Measurements from ENCODE around the gene PRR15L.

Gene PRR15L

GRCh38 chr17:47962901-47963300, 5.2 kb upstream of the PRR15L start:
- DNase-seq (ENCODE audit: low read depth in 2 of 3, low spot score in 1 of 3), result no peak

DNA sequence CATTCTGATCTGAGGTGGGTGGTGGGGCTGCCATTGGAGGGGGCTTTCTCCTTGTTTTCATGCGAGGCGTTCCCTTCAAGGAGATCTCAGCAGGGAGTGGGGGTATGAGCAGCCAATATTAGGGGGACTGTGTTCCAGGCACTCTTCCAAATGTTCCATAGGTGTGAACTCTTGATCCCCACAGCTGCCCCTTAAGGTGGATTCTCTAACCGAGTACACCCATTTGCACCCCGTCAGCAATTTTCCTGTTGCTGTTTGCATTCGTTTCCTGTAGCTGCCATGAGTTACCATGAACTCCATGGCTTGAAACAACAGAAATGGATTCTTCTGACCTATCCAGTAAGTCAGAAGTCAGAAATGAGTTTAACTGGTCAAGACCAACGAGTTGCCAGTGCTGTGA, 3.7 kb upstream of the PRR15L start:
- no peak for DNase-seq (ENCODE audit: low read depth in 2 of 3, low spot score in 1 of 3)

- DNase-seq (ENCODE audit: low read depth in 2 of 3, low spot score in 1 of 3), result no peak
Observed at GRCh38 chr17:47959825-47960655, 2.4 kb upstream of the PRR15L start.

DNA sequence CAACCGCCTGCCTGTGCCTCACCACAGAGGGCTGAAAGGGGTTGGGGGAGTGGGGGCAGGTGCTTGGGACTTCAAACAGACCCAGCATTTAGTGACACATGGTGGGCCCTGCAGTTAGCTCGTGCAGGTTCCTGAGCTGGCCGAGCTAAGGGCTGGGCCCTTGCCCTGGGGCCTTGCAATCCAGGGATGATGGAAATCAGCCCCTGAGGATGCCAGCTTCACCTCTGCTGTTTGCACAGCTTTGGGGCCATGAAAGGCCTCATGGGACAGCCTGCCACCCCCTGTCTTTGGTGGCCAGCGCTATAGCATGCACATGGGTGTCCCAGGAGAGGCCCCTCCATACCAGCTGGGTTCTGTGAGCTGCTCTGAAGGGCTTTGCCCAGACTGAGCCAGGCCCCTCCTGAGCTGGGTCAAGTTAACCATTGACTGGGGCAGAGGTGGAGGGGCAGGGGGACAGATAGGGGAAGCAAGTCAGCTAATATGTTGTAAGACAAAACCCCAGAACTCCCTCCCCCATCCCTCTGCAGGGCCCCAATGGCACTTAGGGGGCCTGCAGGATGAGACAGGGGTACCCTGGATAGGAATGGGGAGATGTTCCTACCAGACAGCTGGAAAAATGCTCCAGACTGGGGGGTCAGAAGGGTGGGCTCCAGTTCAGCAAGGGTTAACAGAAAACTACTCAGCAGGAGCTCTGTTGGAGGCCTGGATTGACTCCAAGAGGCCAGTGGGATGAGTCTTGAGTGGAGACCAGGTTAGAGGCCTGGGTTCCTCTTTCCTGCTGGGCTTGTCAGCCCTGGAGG, 692 bp downstream of the PRR15L start:
- no peak for DNase-seq (ENCODE audit: low read depth in 2 of 3, low spot score in 1 of 3)

GRCh38 chr17:47955497-47956461, 1.9 kb downstream of the PRR15L start:
- DNase-seq (ENCODE audit: low read depth in 2 of 3, low spot score in 1 of 3), result no peak

- no peak for DNase-seq (ENCODE audit: low read depth in 2 of 3, low spot score in 1 of 3)
Observed at GRCh38 chr17:47953909-47954308, 3.8 kb downstream of the PRR15L start.

GRCh38 chr17:47952171-47953021, 5.3 kb downstream of the PRR15L start:
- no peak for DNase-seq (ENCODE audit: low read depth in 2 of 3, low spot score in 1 of 3)

DNA sequence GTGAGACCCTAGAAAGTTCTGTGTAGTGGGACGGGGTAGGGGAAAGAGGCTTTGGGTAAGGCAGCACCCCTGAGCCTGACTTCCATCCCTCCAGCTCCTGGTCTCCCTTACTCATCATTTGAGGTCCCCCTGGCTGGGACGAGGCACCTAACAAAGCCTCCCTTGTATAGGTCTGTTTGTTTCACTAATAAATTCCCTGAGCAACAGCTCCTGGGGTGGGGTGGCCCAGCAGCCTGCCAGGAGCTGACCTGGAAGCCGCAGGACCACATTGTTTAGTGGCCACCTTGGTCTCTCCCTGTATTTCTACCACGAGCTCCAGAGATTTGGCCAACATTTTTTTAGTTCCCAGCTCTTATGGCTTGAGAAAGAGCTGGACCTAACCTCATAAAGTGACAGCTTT, 7.2 kb downstream of the PRR15L start:
- no peak for DNase-seq (ENCODE audit: low read depth in 2 of 3, low spot score in 1 of 3)

DNA sequence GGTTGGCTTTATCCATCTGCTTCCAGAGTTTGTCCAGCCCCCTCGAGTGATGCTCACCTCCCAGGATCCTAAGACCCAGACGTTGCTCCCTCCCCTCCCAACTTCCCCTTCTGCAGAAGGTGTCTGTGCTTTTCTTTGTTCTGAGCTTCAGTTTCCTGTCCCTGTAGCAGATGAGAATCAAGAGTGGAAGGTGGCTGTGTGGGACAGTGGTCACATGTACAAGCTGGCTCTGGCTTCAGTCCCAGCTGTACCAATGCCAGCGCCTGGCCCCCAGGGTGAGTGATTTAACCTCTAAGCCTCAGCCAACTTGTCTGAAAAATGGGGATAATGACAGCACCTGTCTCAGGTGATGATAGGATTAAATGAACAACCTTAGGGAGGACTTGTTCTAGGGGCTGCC, 7.7 kb downstream of the PRR15L start:
- DNase-seq (ENCODE audit: low read depth in 2 of 3, low spot score in 1 of 3), result no peak

- peak; percentile 60 to 81 (median 80) for DNase-seq (ENCODE audit: low read depth in 2 of 3, low spot score in 1 of 3)
Observed at GRCh38 chr17:47949197-47949759, 8.4 kb downstream of the PRR15L start.

DNA sequence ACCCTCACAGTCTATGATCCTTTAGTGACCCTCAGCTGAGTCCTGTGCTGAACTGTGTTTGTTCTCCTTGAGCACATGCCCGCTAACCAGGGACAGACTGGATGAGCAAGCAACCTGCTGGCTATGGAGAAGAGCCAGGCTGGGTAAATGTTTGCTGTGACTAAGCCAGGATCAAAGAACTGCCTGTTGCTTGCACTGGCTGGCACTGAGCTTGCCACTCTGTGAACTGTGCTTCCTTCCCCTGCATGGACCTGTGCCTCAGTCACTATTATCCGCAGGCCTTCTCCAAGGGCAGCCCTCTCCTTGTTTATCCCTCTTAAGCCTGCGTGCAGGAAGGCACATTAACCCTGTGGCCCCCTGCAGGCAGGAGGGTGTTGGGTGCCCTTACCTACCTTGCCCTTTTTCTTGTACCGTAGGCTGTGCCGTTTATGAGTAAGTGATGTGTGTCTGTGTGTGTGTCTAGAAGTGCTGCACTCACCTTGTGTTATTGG, 8.9 kb downstream of the PRR15L start:
- no peak for DNase-seq (ENCODE audit: low read depth in 2 of 3, low spot score in 1 of 3)

DNA sequence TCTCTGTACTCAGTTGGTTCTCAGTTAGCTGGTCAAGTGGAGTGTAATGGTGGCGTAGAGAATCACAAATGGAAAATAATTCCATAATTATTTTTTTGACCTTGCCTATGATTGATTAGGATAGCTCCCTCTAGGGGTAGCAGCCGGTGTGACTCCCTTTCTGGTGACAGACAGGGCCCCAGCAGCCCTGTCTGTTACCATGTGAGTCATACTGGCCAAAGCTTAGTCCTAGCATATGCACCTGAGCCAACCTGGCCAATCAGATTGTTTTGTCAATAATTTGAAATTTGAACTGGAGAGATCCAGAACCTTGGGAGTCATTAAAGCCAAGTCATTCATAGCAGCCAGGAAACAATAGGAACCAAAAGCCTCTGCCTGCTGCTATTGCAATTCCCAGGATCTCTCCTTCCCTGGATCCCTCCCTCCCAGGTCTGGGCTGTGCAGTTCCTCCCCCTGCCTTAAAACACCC, 10.7 kb downstream of the PRR15L start:
- peak; percentile 71 to 77 (median 73) for DNase-seq (ENCODE audit: low read depth in 2 of 3, low spot score in 1 of 3)

- no peak for DNase-seq (ENCODE audit: low read depth in 2 of 3, low spot score in 1 of 3)
Observed at GRCh38 chr17:47946516-47946915, 11.2 kb downstream of the PRR15L start.

DNA sequence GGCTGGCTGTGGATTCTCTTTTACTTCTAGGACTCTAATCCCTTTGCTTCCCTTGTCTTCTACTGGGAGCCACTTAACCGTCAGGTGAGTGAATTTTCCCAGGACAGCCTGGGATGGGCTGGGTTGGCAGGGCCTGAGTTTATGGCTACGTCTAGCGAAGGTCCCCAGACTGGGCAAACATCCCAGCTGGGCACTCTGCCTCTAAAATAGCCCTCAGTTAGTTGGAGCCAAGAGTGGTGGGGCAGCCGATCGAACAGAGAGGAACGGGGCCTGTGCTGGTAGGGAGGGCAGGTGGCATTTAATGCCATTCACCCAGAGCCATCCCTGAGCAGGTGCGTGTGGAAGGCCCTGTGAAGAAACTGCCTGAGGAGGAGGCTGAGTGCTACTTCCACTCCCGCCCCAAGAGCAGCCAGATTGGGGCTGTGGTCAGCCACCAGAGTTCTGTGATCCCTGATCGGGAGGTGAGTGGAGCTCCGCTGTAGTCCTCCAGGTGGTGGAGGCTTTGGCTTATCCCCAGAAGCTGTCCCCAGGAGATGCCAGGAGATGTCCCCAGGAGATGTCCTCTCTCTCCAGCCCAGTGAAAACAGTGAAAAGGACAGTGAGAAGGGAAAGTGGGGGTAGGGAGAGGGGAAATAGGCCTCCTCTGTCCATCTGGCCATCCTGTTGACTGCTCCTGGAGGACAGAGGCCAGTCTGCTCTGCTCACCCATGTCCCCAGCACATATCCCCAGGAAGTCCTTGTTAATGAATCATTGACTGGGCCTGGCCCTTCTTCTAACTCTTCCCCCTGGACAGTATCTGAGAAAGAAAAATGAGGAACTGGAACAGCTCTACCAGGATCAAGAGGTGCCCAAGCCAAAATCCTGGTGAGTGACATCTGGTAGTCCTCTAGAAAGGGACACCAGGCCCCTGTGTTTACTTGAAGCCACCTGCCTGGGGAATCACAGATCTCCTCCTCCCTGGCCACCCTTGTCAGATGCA, 11.9 kb downstream of the PRR15L start:
- no peak for DNase-seq (ENCODE audit: low read depth in 2 of 3, low spot score in 1 of 3)

DNA sequence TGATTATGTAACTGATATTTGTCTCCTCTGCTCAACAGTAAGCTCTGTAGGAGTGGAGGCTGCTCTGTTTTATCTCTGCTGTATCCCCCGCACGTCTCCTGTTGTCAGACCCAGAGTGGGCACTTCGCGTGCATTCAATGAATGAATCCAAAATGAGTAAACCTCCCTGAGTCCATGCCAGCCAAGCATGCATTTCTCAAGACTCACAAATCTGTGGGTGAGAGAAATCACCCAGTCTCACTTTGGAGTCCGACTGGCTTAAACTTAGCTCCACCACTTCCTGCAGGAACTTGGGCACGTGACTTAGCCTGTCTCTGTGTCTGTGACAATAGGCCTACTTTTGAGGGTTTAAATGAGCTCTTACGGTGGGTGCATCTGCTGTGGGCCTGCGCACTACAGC, 12.6 kb downstream of the PRR15L start:
- DNase-seq (ENCODE audit: low read depth in 2 of 3, low spot score in 1 of 3), result no peak

DNA sequence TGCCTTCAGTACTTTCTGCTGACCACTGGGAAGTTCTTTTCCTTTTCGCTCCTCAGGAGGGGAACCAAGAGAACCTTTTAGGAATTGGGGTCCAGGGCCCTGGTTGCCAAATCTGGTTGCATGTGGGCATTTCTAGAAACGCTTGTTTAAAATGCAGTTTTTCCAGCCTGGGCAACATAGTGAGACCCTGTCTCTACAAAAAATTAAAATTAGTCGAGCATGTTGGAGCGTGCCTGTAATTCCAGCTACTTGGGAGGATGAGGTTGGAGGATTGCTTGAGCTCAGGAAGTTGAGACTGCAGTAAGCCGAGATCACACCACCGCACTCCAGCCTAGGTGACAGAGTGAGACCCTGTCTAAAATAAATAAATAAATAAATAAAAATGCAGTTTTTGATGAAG, 15.1 kb downstream of the PRR15L start:
- no peak for DNase-seq (ENCODE audit: low read depth in 2 of 3, low spot score in 1 of 3)

- DNase-seq (ENCODE audit: low read depth in 2 of 3, low spot score in 1 of 3), result no peak
Observed at GRCh38 chr17:47942096-47942510, 15.6 kb downstream of the PRR15L start.
